ENCODE measurements around the gene RELT.

RELT gene

GRCh38 chr11:73439002-73439843, 63.0 kb downstream of the RELT start:
- no peak for DNase-seq

- no peak for DNase-seq
Observed at GRCh38 chr11:73445980-73446379, 69.8 kb downstream of the RELT start.

GRCh38 chr11:73446766-73447165, 70.6 kb downstream of the RELT start:
- no peak for DNase-seq

Measured in islet precursor cell (in vitro differentiated cells).